ENCODE measurements around the gene MRLN. TPM values are rescaled to one million over a fixed set of nuclear protein-coding genes. Genes with fewer than 3 reads are reported as not detected.
"Not testable (repeated sequence)": the region's sequence is repeated elsewhere in the genome, so short reads cannot be mapped to it uniquely, and the experiment has no call there.

MRLN gene
- total and polyA plus RNA-seq, 10 of the 15 experiments (the other 5 are each of a cell fraction or from before 2014, with no cell fraction given): 0.19 TPM; not detected in 9

DNA sequence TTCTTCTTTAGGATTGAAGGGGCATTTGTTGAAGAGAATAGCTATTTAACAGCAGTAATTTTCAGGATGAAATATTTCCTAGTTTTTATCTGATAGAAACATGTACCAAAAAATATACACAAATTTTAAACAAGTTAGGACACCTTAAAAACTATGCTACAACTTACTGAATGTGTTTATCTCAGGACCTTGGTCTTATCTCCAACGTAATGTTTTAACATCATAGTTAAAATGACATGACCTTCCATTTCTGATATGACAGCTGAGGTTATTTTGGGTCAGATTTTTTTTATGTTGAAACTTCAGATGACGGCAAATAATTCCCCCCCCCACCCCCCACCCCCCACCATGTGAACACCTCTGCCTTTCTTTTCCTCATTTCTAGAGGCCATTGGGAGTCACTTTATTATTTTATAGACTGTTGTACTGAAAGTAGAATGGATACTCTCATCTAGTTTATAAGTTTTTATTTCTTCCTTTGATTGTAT, 8.0 kb downstream of the MRLN start (continued):
- TF ChIP-seq, protein P1, sequence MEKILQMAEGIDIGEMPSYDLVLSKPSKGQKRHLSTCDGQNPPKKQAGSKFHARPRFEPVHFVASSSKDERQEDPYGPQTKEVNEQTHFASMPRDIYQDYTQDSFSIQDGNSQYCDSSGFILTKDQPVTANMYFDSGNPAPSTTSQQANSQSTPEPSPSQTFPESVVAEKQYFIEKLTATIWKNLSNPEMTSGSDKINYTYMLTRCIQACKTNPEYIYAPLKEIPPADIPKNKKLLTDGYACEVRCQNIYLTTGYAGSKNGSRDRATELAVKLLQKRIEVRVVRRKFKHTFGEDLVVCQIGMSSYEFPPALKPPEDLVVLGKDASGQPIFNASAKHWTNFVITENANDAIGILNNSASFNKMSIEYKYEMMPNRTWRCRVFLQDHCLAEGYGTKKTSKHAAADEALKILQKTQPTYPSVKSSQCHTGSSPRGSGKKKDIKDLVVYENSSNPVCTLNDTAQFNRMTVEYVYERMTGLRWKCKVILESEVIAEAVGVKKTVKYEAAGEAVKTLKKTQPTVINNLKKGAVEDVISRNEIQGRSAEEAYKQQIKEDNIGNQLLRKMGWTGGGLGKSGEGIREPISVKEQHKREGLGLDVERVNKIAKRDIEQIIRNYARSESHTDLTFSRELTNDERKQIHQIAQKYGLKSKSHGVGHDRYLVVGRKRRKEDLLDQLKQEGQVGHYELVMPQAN (conservative IDR thresholded peaks at IDR 0.05): no peak
- TF ChIP-seq HCFC1 (IDR thresholded peaks at IDR 0.05; ENCODE audit: low read length) (no peak), ZSCAN29 (IDR thresholded peaks at IDR 0.05) (no peak), RAD21 (IDR thresholded peaks at IDR 0.05; ENCODE audit: insufficient read depth, low read depth, low read length) (no peak)

DNA sequence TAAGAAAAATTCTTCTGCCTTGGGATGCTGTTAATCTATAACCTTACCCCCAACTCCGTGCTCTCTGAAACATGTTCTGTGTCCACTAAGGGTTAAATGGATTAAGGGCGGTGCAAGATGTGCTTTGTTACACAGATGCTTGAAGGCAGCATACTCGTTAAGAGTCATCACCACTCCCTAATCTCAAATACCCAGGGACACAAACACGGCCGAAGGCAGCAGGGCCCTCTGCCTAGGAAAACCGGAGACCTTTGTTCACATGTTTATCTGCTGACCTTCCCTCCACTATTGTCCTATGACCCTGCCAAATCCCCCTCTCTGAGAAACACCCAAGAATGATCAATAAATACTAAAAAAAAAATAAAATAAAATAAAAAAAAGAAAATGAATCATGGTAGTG, 8.5 kb downstream of the MRLN start:
- H3K9ac ChIP-seq (ENCODE audit: control insufficient read depth, insufficient read depth, low read length); DNase-seq (ENCODE audit: low read depth, low spot score); in situ Hi-C loops (cut with MboI); H2AFZ ChIP-seq (ENCODE audit: control insufficient read depth, low read depth, low read length); CTCF ChIA-PET; H3K4me3 ChIP-seq; POLR2A ChIA-PET; H4K20me1 ChIP-seq (ENCODE audit: control insufficient read depth, insufficient read depth); H3K4me2 ChIP-seq (ENCODE audit: control insufficient read depth, insufficient read depth); intact Hi-C loops (cut with micrococcal nuclease; ENCODE audit: unreplicated experiment); RAD21 ChIA-PET (ENCODE audit: unreplicated experiment); BruUV-seq (replicated peaks); H3K4me1 ChIP-seq (ENCODE audit: control insufficient read depth, insufficient read depth, low read length); H3K27me3 ChIP-seq (replicated peaks in 1 of 2; ENCODE audit: control insufficient read depth in 2 of 2, insufficient read depth in 2 of 2, low read length in 1 of 2); H3K27ac ChIP-seq (ENCODE audit: control insufficient read depth, insufficient read depth); FAIRE-seq; H3K9me3 ChIP-seq (replicated peaks; ENCODE audit: control insufficient read depth, insufficient read depth, low read length); ATAC-seq; H3K79me2 ChIP-seq (ENCODE audit: control insufficient read depth, insufficient read depth, low read length); SMC1A ChIA-PET (ENCODE audit: uncharacterized antibody, unreplicated experiment); H3K36me3 ChIP-seq (ENCODE audit: control insufficient read depth in 2 of 2, insufficient read depth in 2 of 2, low read length in 1 of 2): not testable (repeated sequence)
- WGBS (ENCODE audit: insufficient coverage, insufficient replicate concordance, low lambda C conversion rate, missing lambda C conversion rate): 46% methylated on average over 6 of the region's 6 CpGs

GRCh38 chr10:59744156-59744555, 9.1 kb downstream of the MRLN start:
- H3K4me2 ChIP-seq (ENCODE audit: control insufficient read depth, insufficient read depth); H3K79me2 ChIP-seq (ENCODE audit: control insufficient read depth, insufficient read depth, low read length); intact Hi-C loops (cut with micrococcal nuclease; ENCODE audit: unreplicated experiment); H2AFZ ChIP-seq (ENCODE audit: control insufficient read depth, low read depth, low read length); H3K36me3 ChIP-seq (ENCODE audit: control insufficient read depth in 2 of 2, insufficient read depth in 2 of 2, low read length in 1 of 2); H3K4me1 ChIP-seq (ENCODE audit: control insufficient read depth, insufficient read depth, low read length); BruUV-seq (replicated peaks); H3K9me3 ChIP-seq (replicated peaks; ENCODE audit: control insufficient read depth, insufficient read depth, low read length); POLR2A ChIA-PET; CTCF ChIA-PET; in situ Hi-C loops (cut with MboI); H3K27me3 ChIP-seq (replicated peaks in 1 of 2; ENCODE audit: control insufficient read depth in 2 of 2, insufficient read depth in 2 of 2, low read length in 1 of 2); H3K4me3 ChIP-seq; H4K20me1 ChIP-seq (ENCODE audit: control insufficient read depth, insufficient read depth); RAD21 ChIA-PET (ENCODE audit: unreplicated experiment); H3K27ac ChIP-seq (ENCODE audit: control insufficient read depth, insufficient read depth); SMC1A ChIA-PET (ENCODE audit: uncharacterized antibody, unreplicated experiment); DNase-seq (ENCODE audit: low read depth, low spot score); ATAC-seq; H3K9ac ChIP-seq (ENCODE audit: control insufficient read depth, insufficient read depth, low read length); FAIRE-seq: not testable (repeated sequence)
- 94% methylated on average over 21 of the region's 32 CpGs for WGBS (ENCODE audit: insufficient coverage, insufficient replicate concordance, low lambda C conversion rate, missing lambda C conversion rate)

Measured in GM12878 (cell line).